DOHH2 (cell line): ENCODE results near the gene TMEM109.

ENCODE experiments used
- H3F3A ChIP-seq: fragments of 200-600 bp; sonication (generic), shearing (Covaris generic); 2 replicates; pipeline ENCODE4 v1.6.0; 2016; ENCODE audit warnings: antibody characterized with exemption, mild to moderate bottlenecking; ENCODE audit not compliant: control insufficient read depth, insufficient read depth
- H3K27ac ChIP-seq: fragments of 200-600 bp; sonication (generic); 2 replicates; pipeline ENCODE4 v1.5.1; 2014; ENCODE audit warnings: low read depth, mild to moderate bottlenecking, low read length, moderate library complexity
- H3K27me3 ChIP-seq: fragments of 200-600 bp; sonication (generic); 2 replicates; pipeline ENCODE4 v1.6.1; 2014; ENCODE audit warnings: mild to moderate bottlenecking, low read length, mixed read lengths; ENCODE audit not compliant: control insufficient read depth
- H3K36me3 ChIP-seq: fragments of 200-600 bp; sonication (generic); 2 replicates; pipeline ENCODE4 v1.6.1; 2014; ENCODE audit warnings: mild to moderate bottlenecking, low read length, moderate library complexity, mixed read lengths; ENCODE audit not compliant: control insufficient read depth
- H3K4me1 ChIP-seq: fragments of 200-600 bp; sonication (generic); 2 replicates; pipeline ENCODE4 v1.6.1; 2014; ENCODE audit warnings: mild to moderate bottlenecking, low read length, mixed read lengths; ENCODE audit not compliant: control insufficient read depth
- H3K4me2 ChIP-seq: fragments of 200-600 bp; sonication (generic); 2 replicates; pipeline ENCODE4 v1.6.0; 2014; ENCODE audit warnings: mild to moderate bottlenecking, low read length, moderate library complexity
- H3K4me3 ChIP-seq: fragments of 200-600 bp; sonication (generic); 2 replicates; pipeline ENCODE4 v1.5.1; 2014; ENCODE audit warnings: mild to moderate bottlenecking, low read length, mixed read lengths
- H3K79me2 ChIP-seq: fragments of 200-600 bp; sonication (generic); 2 replicates; pipeline ENCODE4 v1.6.1; 2014; ENCODE audit warnings: mild to moderate bottlenecking, low read length, mixed read lengths; ENCODE audit not compliant: control insufficient read depth
- H3K9me2 ChIP-seq: fragments of 200-600 bp; sonication (generic); replicated peaks from 2 replicates; pipeline ENCODE4 v1.6.1; 2014; ENCODE audit warnings: mild to moderate bottlenecking, low read length, mixed read lengths; ENCODE audit not compliant: control insufficient read depth
- H3K9me3 ChIP-seq: fragments of 200-600 bp; sonication (generic); 2 replicates; pipeline ENCODE4 v1.6.1; 2014; ENCODE audit warnings: antibody characterized with exemption, low read length, mixed read lengths; ENCODE audit not compliant: control insufficient read depth, insufficient read depth
- H4K20me1 ChIP-seq: fragments of 200-600 bp; sonication (generic); 2 replicates; pipeline ENCODE4 v1.6.0; 2014; ENCODE audit warnings: low read depth, mild to moderate bottlenecking, antibody characterized with exemption, low read length, moderate library complexity; ENCODE audit not compliant: control insufficient read depth, insufficient read depth
- CTCF ChIP-seq: fragments of 200-600 bp; sonication (generic); IDR thresholded peaks from one replicate; pipeline ENCODE4 v1.5.1; 2014; ENCODE audit warnings: antibody characterized with exemption, mild to moderate bottlenecking, low read depth, low read length; ENCODE audit not compliant: poor library complexity, severe bottlenecking
- EZH2phosphoT487 ChIP-seq: fragments of 200-600 bp; sonication (generic); IDR thresholded peaks from 2 replicates; pipeline ENCODE4 v1.6.1; 2017; ENCODE audit warnings: borderline replicate concordance, mild to moderate bottlenecking, antibody characterized with exemption, low read length, moderate library complexity, mixed read lengths

The TMEM109 gene

GRCh38 chr11:60926500-60926899 is 12.5 kb downstream of the TMEM109 start:
- Histone ChIP-seq H3K4me1 (peaks cover 33% of the 10 kb centered on the region), H3K27ac (no peak overlapping the region), H4K20me1 (no peaks in the 10 kb centered on the region), H3K9me2 (no peaks in the 10 kb centered on the region), H3K4me3 (no peak overlapping the region), H3K79me2 (no peaks in the 10 kb centered on the region), H3K36me3 (peaks cover 21% of the 10 kb centered on the region), H3K4me2 (no peak overlapping the region), H3F3A (peaks cover 10% of the 10 kb centered on the region), H3K9me3 (no peaks in the 10 kb centered on the region), H3K27me3 (peaks cover 7% of the 10 kb centered on the region)
- no peak for TF ChIP-seq CTCF
- no peak for TF ChIP-seq EZH2phosphoT487

GRCh38 chr11:60927061-60927592 is 13.2 kb downstream of the TMEM109 start:
- Histone ChIP-seq H3K9me2 (no peaks in the 10 kb centered on the region), H3K4me2 (no peak overlapping the region), H4K20me1 (no peaks in the 10 kb centered on the region), H3K9me3 (no peaks in the 10 kb centered on the region), H3K79me2 (no peaks in the 10 kb centered on the region), H3K36me3 (peaks cover 15% of the 10 kb centered on the region), H3K4me1 (peaks cover 39% of the 10 kb centered on the region), H3K27ac (no peak overlapping the region), H3K27me3 (peaks cover 7% of the 10 kb centered on the region), H3F3A (peaks cover 13% of the 10 kb centered on the region), H3K4me3 (no peak overlapping the region)
- TF ChIP-seq EZH2phosphoT487, result no peak
- no peak for TF ChIP-seq CTCF

GRCh38 chr11:60927600-60927999 is 13.6 kb downstream of the TMEM109 start:
- H4K20me1 ChIP-seq, result no peaks in the 10 kb centered on the region
- peaks cover 18% of the 10 kb centered on the region for H3F3A ChIP-seq
- no peaks in the 10 kb centered on the region for H3K9me2 ChIP-seq
- peaks cover 44% of the 10 kb centered on the region for H3K4me1 ChIP-seq
- H3K4me2 ChIP-seq, result no peak overlapping the region
- H3K27ac ChIP-seq, result no peak overlapping the region
- peaks cover 10% of the 10 kb centered on the region for H3K36me3 ChIP-seq
- H3K27me3 ChIP-seq, result peaks cover 7% of the 10 kb centered on the region
- H3K9me3 ChIP-seq, result no peaks in the 10 kb centered on the region
- no peak overlapping the region for H3K4me3 ChIP-seq
- H3K79me2 ChIP-seq, result no peaks in the 10 kb centered on the region
- TF ChIP-seq CTCF (no peak), EZH2phosphoT487 (no peak)
